DND-41 (cell line): ENCODE results near the gene NUCB1.
"Not testable (repeated sequence)": the region's sequence is repeated elsewhere in the genome, so short reads cannot be mapped to it uniquely, and the experiment has no call there.

Experiments used
- ATAC-seq: fragments of 200-7000 bp; cut with Tn5 transposase; 3 replicates; pipeline ENCODE4 v1.9.1; 2021; ENCODE audit warnings: low read depth; ENCODE audit not compliant: insufficient read depth
- DNase-seq: peaks from one replicate; pipeline ENCODE4 v3.0.0-alpha.2; 2020
- H2AFZ ChIP-seq: 2 replicates; pipeline ENCODE4 v1.6.0; 2012; ENCODE audit warnings: low read depth, low read length
- H3K27ac ChIP-seq: 2 replicates; pipeline ENCODE4 v1.5.1; 2012; ENCODE audit warnings: low read length, inconsistent platforms
- H3K27me3 ChIP-seq: fragments of 200-600 bp; sonication (generic); 2 replicates; pipeline ENCODE4 v1.6.0; 2012; ENCODE audit warnings: low read length, mild to moderate bottlenecking, inconsistent platforms; ENCODE audit not compliant: insufficient read depth, poor library complexity
- H3K36me3 ChIP-seq: 2 replicates; pipeline ENCODE4 v1.5.1; 2012; ENCODE audit warnings: low read length, inconsistent platforms; ENCODE audit not compliant: insufficient read depth
- H3K4me1 ChIP-seq: 2 replicates; pipeline ENCODE4 v1.5.1; 2012; ENCODE audit warnings: mild to moderate bottlenecking, low read length; ENCODE audit not compliant: insufficient read depth
- H3K4me2 ChIP-seq: 2 replicates; pipeline ENCODE4 v1.6.0; 2012; ENCODE audit warnings: mild to moderate bottlenecking, moderate library complexity, low read length, inconsistent platforms; ENCODE audit not compliant: insufficient read depth
- H3K4me3 ChIP-seq, 2 experiments: fragments of 200-600 bp in 1 of 2; shearing (Covaris generic) in 1 of 2; 2 replicates each; pipeline ENCODE4 v1.5.1; 2012 to 2016; ENCODE audit warnings: inconsistent platforms in 2 of 2, low read length in 2 of 2, mild to moderate bottlenecking in 2 of 2, low read depth in 1 of 2, moderate library complexity in 1 of 2
- H3K79me2 ChIP-seq: 2 replicates; pipeline ENCODE4 v1.6.0; 2012; ENCODE audit warnings: low read length, inconsistent platforms; ENCODE audit not compliant: insufficient read depth
- H3K9ac ChIP-seq: 2 replicates; pipeline ENCODE4 v1.6.0; 2012; ENCODE audit warnings: low read depth, mild to moderate bottlenecking, inconsistent platforms, low read length, moderate library complexity
- H3K9me3 ChIP-seq: 2 replicates; pipeline ENCODE4 v1.5.1; 2012; ENCODE audit warnings: low read length, moderate library complexity, mild to moderate bottlenecking, inconsistent platforms; ENCODE audit not compliant: insufficient read depth, severe bottlenecking
- H4K20me1 ChIP-seq: 2 replicates; pipeline ENCODE4 v1.6.0; 2012; ENCODE audit warnings: low read length; ENCODE audit not compliant: insufficient read depth
- CTCF ChIP-seq: IDR thresholded peaks from 2 replicates; pipeline ENCODE4 v1.5.1; 2012; ENCODE audit warnings: borderline replicate concordance, low read length, moderate library complexity, mild to moderate bottlenecking; ENCODE audit not compliant: poor library complexity, severe bottlenecking; ENCODE audit errors: extremely low read depth
- EZH2 ChIP-seq: IDR thresholded peaks from 3 replicates; pipeline ENCODE4 v1.6.1; 2012; ENCODE audit warnings: borderline replicate concordance, low read depth, mild to moderate bottlenecking, moderate library complexity, low read length, inconsistent platforms; ENCODE audit not compliant: severe bottlenecking

The NUCB1 gene

GRCh38 chr19:48926909-48927308 is 26.8 kb downstream of the NUCB1 start:
- Histone ChIP-seq H3K9ac (no peak overlapping the region), H3K79me2 (no peaks in the 10 kb centered on the region), H3K9me3 (no peaks in the 10 kb centered on the region), H3K4me2 (no peak overlapping the region), H3K4me3 (no peak overlapping the region), H2AFZ (no peak overlapping the region), H3K27me3 (no peaks in the 10 kb centered on the region), H4K20me1 (0 out of 2 replicates have a peak, but pooled peaks cover 4% of the 10 kb centered on the region), H3K27ac (no peak overlapping the region), H3K36me3 (peaks cover 14% of the 10 kb centered on the region), H3K4me1 (no peaks in the 10 kb centered on the region)
- DNase-seq (no peak), ATAC-seq (peak; percentile 34; the same call in 1 of the 3 replicates)
- no peak for TF ChIP-seq EZH2
- TF ChIP-seq CTCF, result no peak

GRCh38 chr19:48927692-48928091 is 27.6 kb downstream of the NUCB1 start:
- not testable (repeated sequence) for H4K20me1 ChIP-seq, ATAC-seq

GRCh38 chr19:48928164-48929025 is 28.3 kb downstream of the NUCB1 start:
- DNase-seq, result no peak
- TF ChIP-seq CTCF (no peak), EZH2 (no peak)
- Histone ChIP-seq H3K36me3 (no peaks in the 10 kb centered on the region), H4K20me1 (no peaks in the 10 kb centered on the region), H3K9ac (no peak overlapping the region), H3K4me3 (no peak overlapping the region), H2AFZ (no peak overlapping the region), H3K79me2 (no peaks in the 10 kb centered on the region), H3K27ac (no peak overlapping the region), H3K27me3 (peaks cover 7% of the 10 kb centered on the region), H3K4me1 (peaks cover 3% of the 10 kb centered on the region), H3K4me2 (no peak overlapping the region), H3K9me3 (no peaks in the 10 kb centered on the region)
- no peak for ATAC-seq

More at GRCh38 chr19:48927692-48928091, 27.6 kb downstream of the NUCB1 start:
- H2AFZ ChIP-seq, H3K4me1 ChIP-seq, H3K9me3 ChIP-seq, H3K27ac ChIP-seq, H3K4me3 ChIP-seq, H3K27me3 ChIP-seq, H3K79me2 ChIP-seq, H3K36me3 ChIP-seq, DNase-seq, H3K9ac ChIP-seq, H3K4me2 ChIP-seq: not testable (repeated sequence)

GRCh38 chr19:48933382-48933932 is 33.3 kb downstream of the NUCB1 start, which contains the start of gene DHDH:
Gene DHDH (plus strand): TSS chr19:48933699. CDS start chr19:48933722, 23 bp downstream.
- peaks cover 17% of the 10 kb centered on the region for H3K27me3 ChIP-seq
- H3K36me3 ChIP-seq, result no peaks in the 10 kb centered on the region
- no peak within 1 kb of the TSS for H3K27ac ChIP-seq
- peak within 1 kb of the TSS in 1 of 2 experiments; percentile 43; a peak in 2 of 4 replicates for H3K4me3 ChIP-seq
- 0 out of 2 replicates have a peak within 1 kb of the TSS, but pooled peaks have one; percentile 9 for H3K9ac ChIP-seq
- DNase-seq (peak; percentile 45), ATAC-seq (peak; percentile 78)
- peak within 1 kb of the TSS; percentile 62 for H3K4me2 ChIP-seq
- no peak for TF ChIP-seq CTCF
- peak; percentile 50 for TF ChIP-seq EZH2
- peaks cover 8% of the 10 kb centered on the region for H3K4me1 ChIP-seq
- no peaks in the 10 kb centered on the region for H4K20me1 ChIP-seq
- peak within 1 kb of the TSS; percentile 60 for H2AFZ ChIP-seq
- no peaks in the 10 kb centered on the region for H3K9me3 ChIP-seq
- H3K79me2 ChIP-seq, result no peaks in the 10 kb centered on the region
